HepG2 (cell line): Measurements from ENCODE around the gene STK39. TPM values are rescaled to one million over a fixed set of nuclear protein-coding genes. Genes with fewer than 3 reads are reported as not detected.

Source experiments
- BRD4 ChIP-seq: sonication (generic); formaldehyde crosslinking; IDR thresholded peaks from 2 replicates; pipeline ENCODE4 v1.4.0; 2020; ENCODE audit warnings: missing genetic modification reagents
- GZF1 ChIP-seq: sonication (generic); formaldehyde crosslinking; IDR thresholded peaks from 2 replicates; pipeline ENCODE4 v1.5.1; 2020; ENCODE audit warnings: mild to moderate bottlenecking, missing genetic modification reagents
- HDAC1 ChIP-seq: sonication (generic); formaldehyde crosslinking; IDR thresholded peaks from 2 replicates; pipeline ENCODE4 v1.5.1; 2020; ENCODE audit warnings: mild to moderate bottlenecking, missing genetic modification reagents
- HNF1B ChIP-seq: sonication (generic); formaldehyde crosslinking; IDR thresholded peaks from 2 replicates; pipeline ENCODE4 v1.5.1; 2020; ENCODE audit warnings: mild to moderate bottlenecking, moderate library complexity, missing genetic modification reagents
- NR1H2 ChIP-seq: sonication (generic); formaldehyde crosslinking; IDR thresholded peaks from 2 replicates; pipeline ENCODE4 v1.8.1; 2022; ENCODE audit warnings: low read depth, missing genetic modification reagents, borderline replicate concordance
- PAX8 ChIP-seq: sonication (generic); formaldehyde crosslinking; IDR thresholded peaks from 2 replicates; pipeline ENCODE4 v1.8.0; 2022; ENCODE audit warnings: mild to moderate bottlenecking, missing genetic modification reagents, borderline replicate concordance
- PAXIP1 ChIP-seq: sonication (generic); formaldehyde crosslinking; conservative IDR thresholded peaks from 2 replicates; pipeline ENCODE4 v1.4.0; 2020; ENCODE audit warnings: mild to moderate bottlenecking, missing genetic modification reagents, moderate library complexity
- PCBP2 ChIP-seq: fragments of 200-400 bp; formaldehyde crosslinking; optimal IDR thresholded peaks from 2 replicates; pipeline ENCODE3; 2018; ENCODE audit warnings: low read length, low read depth; ENCODE audit not compliant: poor library complexity, severe bottlenecking
- POLR2G ChIP-seq: fragments of 200-400 bp; formaldehyde crosslinking; IDR thresholded peaks from 2 replicates; pipeline ENCODE4 v1.6.1; 2018; ENCODE audit warnings: mild to moderate bottlenecking, low read depth, low read length, moderate library complexity
- SMAD3 ChIP-seq: sonication (generic); formaldehyde crosslinking; IDR thresholded peaks from 2 replicates; pipeline ENCODE4 v1.4.0; 2020; ENCODE audit warnings: missing genetic modification reagents
- SMAD9 ChIP-seq: sonication (generic); formaldehyde crosslinking; IDR thresholded peaks from 2 replicates; pipeline ENCODE4 v1.5.1; 2020; ENCODE audit warnings: mild to moderate bottlenecking, missing genetic modification reagents
- SNAI1 ChIP-seq: sonication (generic); formaldehyde crosslinking; IDR thresholded peaks from 2 replicates; pipeline ENCODE4 v1.5.0; 2020; ENCODE audit warnings: mild to moderate bottlenecking, missing genetic modification reagents, borderline replicate concordance
- ZBTB21 ChIP-seq: sonication (generic); formaldehyde crosslinking; IDR thresholded peaks from 2 replicates; pipeline ENCODE4 v1.4.0; 2020; ENCODE audit warnings: missing genetic modification reagents
- ZFX ChIP-seq: sonication (generic); formaldehyde crosslinking; IDR thresholded peaks from 2 replicates; pipeline ENCODE4 v1.4.0; 2020; ENCODE audit warnings: mild to moderate bottlenecking, low read depth, missing genetic modification reagents, moderate library complexity
- ZNF382 ChIP-seq: sonication (generic); formaldehyde crosslinking; IDR thresholded peaks from 2 replicates; pipeline ENCODE4 v1.5.0; 2020; ENCODE audit warnings: missing genetic modification reagents, mild to moderate bottlenecking, borderline replicate concordance
- ZNF414 ChIP-seq: sonication (generic); formaldehyde crosslinking; IDR thresholded peaks from 2 replicates; pipeline ENCODE4 v1.5.0; 2020; ENCODE audit warnings: missing genetic modification reagents
- ZNF572 ChIP-seq: sonication (generic); formaldehyde crosslinking; IDR thresholded peaks from 2 replicates; pipeline ENCODE4 v1.5.1; 2020; ENCODE audit warnings: mild to moderate bottlenecking, missing genetic modification reagents
- polyA plus RNA-seq, 8 experiments: library from polyadenylated mRNA; depleted of rRNA in 3 of 8; stranded (reverse) in 7 of 8; unstranded in 1 of 8; fragments of >200 nt; fragmentation: Illumina TruSeq in 4 of 8; extraction: Trizol in 4 of 8; gene quantifications; 2 replicates each; pipeline versions ENCODE4 v1.2.1 to v1.2.3, GENCODE V29; 2011 to 2016; ENCODE audit warnings: low read depth in 4 of 8, missing spikeins in 1 of 8, mixed read lengths in 1 of 8; ENCODE audit not compliant: insufficient read depth in 1 of 8
- total RNA-seq, 5 experiments: library from RNA; depleted of rRNA; stranded (reverse); fragments of >200 nt; fragmentation: Illumina TruSeq; extraction: Trizol; gene quantifications; 2 replicates each; pipeline ENCODE4 v1.2.3, GENCODE V29; 2016; ENCODE audit warnings: low read depth in 1 of 5
- TF ChIP-seq, protein P1 (sequence below): sonication (generic); formaldehyde crosslinking; IDR thresholded peaks from 2 replicates; pipeline ENCODE4 v1.4.0; 2020; ENCODE audit warnings: missing genetic modification reagents, borderline replicate concordance

The STK39 gene
- total and polyA plus RNA-seq, 2 of the 13 experiments (the other 11 are each of a cell fraction or from before 2014, with no cell fraction given): 27.3 to 38.4 TPM

GRCh38 chr2:168191955-168192785 is 55.2 kb downstream of the STK39 start (continued):
- TF ChIP-seq ZNF572 (CRISPR knock-in tag): no peak
- TF ChIP-seq ZBTB21 (CRISPR knock-in tag): peak; percentile 82
- no peak for TF ChIP-seq ZNF382 (CRISPR knock-in tag)
- no peak for TF ChIP-seq NR1H2 (CRISPR knock-in tag)
- TF ChIP-seq HNF1B: 0 out of 2 replicates have a peak, but pooled peaks have one; percentile 16
- peak; percentile 39; the same call in 1 of the 2 replicates for TF ChIP-seq HDAC1 (CRISPR knock-in tag)
- TF ChIP-seq SMAD9: no peak
- TF ChIP-seq PAXIP1 (CRISPR knock-in tag): peak; percentile 80
- TF ChIP-seq ZNF414 (CRISPR knock-in tag): no peak
- TF ChIP-seq GZF1: no peak
- no peak for TF ChIP-seq PAX8 (CRISPR knock-in tag)
- TF ChIP-seq SMAD3: 0 out of 2 replicates have a peak, but pooled peaks have one; percentile 32
- no peak for TF ChIP-seq ZFX (CRISPR knock-in tag)
- TF ChIP-seq SNAI1: no peak
- TF ChIP-seq, protein P1, sequence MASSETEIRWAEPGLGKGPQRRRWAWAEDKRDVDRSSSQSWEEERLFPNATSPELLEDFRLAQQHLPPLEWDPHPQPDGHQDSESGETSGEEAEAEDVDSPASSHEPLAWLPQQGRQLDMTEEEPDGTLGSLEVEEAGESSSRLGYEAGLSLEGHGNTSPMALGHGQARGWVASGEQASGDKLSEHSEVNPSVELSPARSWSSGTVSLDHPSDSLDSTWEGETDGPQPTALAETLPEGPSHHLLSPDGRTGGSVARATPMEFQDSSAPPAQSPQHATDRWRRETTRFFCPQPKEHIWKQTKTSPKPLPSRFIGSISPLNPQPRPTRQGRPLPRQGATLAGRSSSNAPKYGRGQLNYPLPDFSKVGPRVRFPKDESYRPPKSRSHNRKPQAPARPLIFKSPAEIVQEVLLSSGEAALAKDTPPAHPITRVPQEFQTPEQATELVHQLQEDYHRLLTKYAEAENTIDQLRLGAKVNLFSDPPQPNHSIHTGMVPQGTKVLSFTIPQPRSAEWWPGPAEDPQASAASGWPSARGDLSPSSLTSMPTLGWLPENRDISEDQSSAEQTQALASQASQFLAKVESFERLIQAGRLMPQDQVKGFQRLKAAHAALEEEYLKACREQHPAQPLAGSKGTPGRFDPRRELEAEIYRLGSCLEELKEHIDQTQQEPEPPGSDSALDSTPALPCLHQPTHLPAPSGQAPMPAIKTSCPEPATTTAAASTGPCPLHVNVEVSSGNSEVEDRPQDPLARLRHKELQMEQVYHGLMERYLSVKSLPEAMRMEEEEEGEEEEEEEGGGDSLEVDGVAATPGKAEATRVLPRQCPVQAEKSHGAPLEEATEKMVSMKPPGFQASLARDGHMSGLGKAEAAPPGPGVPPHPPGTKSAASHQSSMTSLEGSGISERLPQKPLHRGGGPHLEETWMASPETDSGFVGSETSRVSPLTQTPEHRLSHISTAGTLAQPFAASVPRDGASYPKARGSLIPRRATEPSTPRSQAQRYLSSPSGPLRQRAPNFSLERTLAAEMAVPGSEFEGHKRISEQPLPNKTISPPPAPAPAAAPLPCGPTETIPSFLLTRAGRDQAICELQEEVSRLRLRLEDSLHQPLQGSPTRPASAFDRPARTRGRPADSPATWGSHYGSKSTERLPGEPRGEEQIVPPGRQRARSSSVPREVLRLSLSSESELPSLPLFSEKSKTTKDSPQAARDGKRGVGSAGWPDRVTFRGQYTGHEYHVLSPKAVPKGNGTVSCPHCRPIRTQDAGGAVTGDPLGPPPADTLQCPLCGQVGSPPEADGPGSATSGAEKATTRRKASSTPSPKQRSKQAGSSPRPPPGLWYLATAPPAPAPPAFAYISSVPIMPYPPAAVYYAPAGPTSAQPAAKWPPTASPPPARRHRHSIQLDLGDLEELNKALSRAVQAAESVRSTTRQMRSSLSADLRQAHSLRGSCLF (CRISPR knock-in tag): no peak
- TF ChIP-seq POLR2G: no peak
- no peak for TF ChIP-seq BRD4
- no peak for TF ChIP-seq PCBP2
